ENCODE data around the gene HOXC4.
"Not testable (repeated sequence)": the region's sequence is repeated elsewhere in the genome, so short reads cannot be mapped to it uniquely, and the experiment has no call there.

The HOXC4 gene

GRCh38 chr12:54081581-54082396 lies 28.2 kb downstream of the HOXC4 start:
- not testable (repeated sequence) for H3K4me3 ChIP-seq (ENCODE audit: low read depth, low read length)

- no peak overlapping the region for H3K4me3 ChIP-seq (ENCODE audit: low read depth, low read length)
Observed at GRCh38 chr12:54082397-54082892, 28.8 kb downstream of the HOXC4 start.

GRCh38 chr12:54088011-54088410 lies 34.4 kb downstream of the HOXC4 start:
- H3K4me3 ChIP-seq (ENCODE audit: low read depth, low read length) = not testable (repeated sequence)

GRCh38 chr12:54089465-54089864 lies 35.8 kb downstream of the HOXC4 start:
- not testable (repeated sequence) for H3K4me3 ChIP-seq (ENCODE audit: low read depth, low read length)

GRCh38 chr12:54090312-54090711 lies 36.7 kb downstream of the HOXC4 start:
- H3K4me3 ChIP-seq (ENCODE audit: low read depth, low read length) = not testable (repeated sequence)

GRCh38 chr12:54092943-54093342 lies 39.3 kb downstream of the HOXC4 start:
- not testable (repeated sequence) for H3K4me3 ChIP-seq (ENCODE audit: low read depth, low read length)

GRCh38 chr12:54095928-54096327 lies 42.3 kb downstream of the HOXC4 start:
- not testable (repeated sequence) for H3K4me3 ChIP-seq (ENCODE audit: low read depth, low read length)

GRCh38 chr12:54098644-54099043 lies 45.0 kb downstream of the HOXC4 start:
- H3K4me3 ChIP-seq (ENCODE audit: low read depth, low read length) = not testable (repeated sequence)

GRCh38 chr12:54100588-54100987 lies 47.0 kb downstream of the HOXC4 start:
- not testable (repeated sequence) for H3K4me3 ChIP-seq (ENCODE audit: low read depth, low read length)

GRCh38 chr12:54102223-54102622 lies 48.6 kb downstream of the HOXC4 start:
- not testable (repeated sequence) for H3K4me3 ChIP-seq (ENCODE audit: low read depth, low read length)

- not testable (repeated sequence) for H3K4me3 ChIP-seq (ENCODE audit: low read depth, low read length)
Observed at GRCh38 chr12:54103827-54104226, 50.2 kb downstream of the HOXC4 start.
